Body of pancreas (tissue), 4 donors: ENCODE results near the gene FUT8. TPM values are rescaled to one million over a fixed set of nuclear protein-coding genes. Genes with fewer than 3 reads are reported as not detected.

Experiments
- ATAC-seq: fragments of 150-250 bp; one replicate; pipeline ENCODE4 v1.9.1; 2016
- DNase-seq, 4 donors: peaks; one replicate each; pipeline ENCODE4 v3.0.0-alpha.2; 2019
- H3K27ac ChIP-seq, 4 donors: fragments of 200-600 bp; sonication (generic); 1 replicate in 3 of 4; 2 replicates in 1 of 4; pipeline versions ENCODE4 v1.5.1 to v1.6.1; 2016 to 2019; ENCODE audit warnings: mild to moderate bottlenecking in 1 of 4, mixed read lengths in 1 of 4, moderate library complexity in 1 of 4
- H3K27me3 ChIP-seq, 2 donors: fragments of 200-600 bp; sonication (generic); one replicate each; pipeline ENCODE4 v1.6.0; 2016; ENCODE audit warnings: mild to moderate bottlenecking in 1 of 2
- H3K36me3 ChIP-seq, 2 donors: fragments of 200-600 bp; sonication (generic); replicated peaks in 1 of 2; 2 replicates each; pipeline ENCODE4 v1.5.1; 2016; ENCODE audit warnings: low read depth in 2 of 2; ENCODE audit not compliant: insufficient read depth in 1 of 2
- H3K4me1 ChIP-seq: fragments of 200-600 bp; sonication (generic); one replicate; pipeline ENCODE4 v1.6.0; 2016
- H3K4me3 ChIP-seq, 2 donors: fragments of 200-600 bp; sonication (generic); 1 replicate in 1 of 2; 2 replicates in 1 of 2; pipeline ENCODE4 v1.5.1; 2016 to 2019
- H3K9me3 ChIP-seq, 3 donors: fragments of 200-600 bp; sonication (generic); 1 replicate in 2 of 3; 2 replicates in 1 of 3; pipeline ENCODE4 v1.5.1; 2016
- POLR2A ChIP-seq, 3 donors: fragments of 450-650 bp; IDR thresholded peaks; one replicate each; pipeline ENCODE4 v1.6.1; 2016; ENCODE audit warnings: antibody characterized with exemption in 3 of 3, mild to moderate bottlenecking in 2 of 3
- WGBS, 2 donors: methylation state at CpG; one replicate each; pipeline ENCODE4 v1.1.5; 2017; 5-methylcytosine and 5-hydroxymethylcytosine counted together
- intact Hi-C: fragments of 100-400 bp; cut with DNase I; formaldehyde crosslinking; loops from one replicate; pipeline ENCODE4 v1.15.1; 2023
- total RNA-seq, 2 donors: library from RNA; depleted of rRNA; stranded (reverse); fragments of >200 nt; gene quantifications; one replicate each; pipeline ENCODE4 v1.1.0, GENCODE V29; 2016
- TF ChIP-seq, protein P1 (sequence below), 7 experiments: fragments of 450-650 bp in 4 of 7; fragments of 200-600 bp in 3 of 7; sonication (generic) in 3 of 7; IDR thresholded peaks; one replicate each; pipeline ENCODE4 v1.5.1; 2016 to 2019; ENCODE audit warnings: antibody characterized with exemption in 7 of 7

The FUT8 gene
- total RNA-seq, 2 donors from 2014 or later: 31.1 to 33.0 TPM

DNA sequence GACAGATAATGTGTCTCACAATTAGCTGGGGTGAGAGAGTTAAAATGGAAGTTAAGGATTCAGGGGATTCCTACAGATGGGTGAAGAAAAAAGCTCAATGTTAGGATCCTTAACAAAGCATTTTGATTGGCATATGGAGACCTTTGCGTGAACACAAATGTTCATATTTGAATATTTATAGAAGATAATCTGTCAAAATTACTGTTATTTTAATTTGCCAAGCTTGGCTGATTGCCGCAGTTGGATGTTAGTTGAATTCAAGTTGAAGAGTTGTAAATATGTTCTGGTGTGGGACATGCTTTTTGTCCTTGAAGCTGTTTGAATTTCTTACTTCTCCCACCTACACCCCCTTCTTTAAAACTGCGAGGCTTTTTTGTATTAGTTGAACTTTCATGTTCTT, 91.2 kb downstream of the FUT8 start:
- H3K9me3 ChIP-seq: peaks cover 0 to 3% (median 0%) of the 10 kb centered on the region in 3 donors
- DNase-seq (no peak), ATAC-seq (no peak)
- H3K27ac ChIP-seq: no peak overlapping the region
- 29 to 37% methylated on average over 3 of the region's 3 CpGs for WGBS, 2 donors
- H3K27me3 ChIP-seq: no peaks in the 10 kb centered on the region
- no peaks in the 10 kb centered on the region for H3K36me3 ChIP-seq
- TF ChIP-seq, protein P1, sequence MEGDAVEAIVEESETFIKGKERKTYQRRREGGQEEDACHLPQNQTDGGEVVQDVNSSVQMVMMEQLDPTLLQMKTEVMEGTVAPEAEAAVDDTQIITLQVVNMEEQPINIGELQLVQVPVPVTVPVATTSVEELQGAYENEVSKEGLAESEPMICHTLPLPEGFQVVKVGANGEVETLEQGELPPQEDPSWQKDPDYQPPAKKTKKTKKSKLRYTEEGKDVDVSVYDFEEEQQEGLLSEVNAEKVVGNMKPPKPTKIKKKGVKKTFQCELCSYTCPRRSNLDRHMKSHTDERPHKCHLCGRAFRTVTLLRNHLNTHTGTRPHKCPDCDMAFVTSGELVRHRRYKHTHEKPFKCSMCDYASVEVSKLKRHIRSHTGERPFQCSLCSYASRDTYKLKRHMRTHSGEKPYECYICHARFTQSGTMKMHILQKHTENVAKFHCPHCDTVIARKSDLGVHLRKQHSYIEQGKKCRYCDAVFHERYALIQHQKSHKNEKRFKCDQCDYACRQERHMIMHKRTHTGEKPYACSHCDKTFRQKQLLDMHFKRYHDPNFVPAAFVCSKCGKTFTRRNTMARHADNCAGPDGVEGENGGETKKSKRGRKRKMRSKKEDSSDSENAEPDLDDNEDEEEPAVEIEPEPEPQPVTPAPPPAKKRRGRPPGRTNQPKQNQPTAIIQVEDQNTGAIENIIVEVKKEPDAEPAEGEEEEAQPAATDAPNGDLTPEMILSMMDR (IDR thresholded peaks at IDR 0.05): no peak
- TF ChIP-seq POLR2A (IDR thresholded peaks at IDR 0.05): no peak
- H3K4me1 ChIP-seq: peaks cover 18% of the 10 kb centered on the region
- no peak overlapping the region for H3K4me3 ChIP-seq
- intact Hi-C loops: no loop called here

DNA sequence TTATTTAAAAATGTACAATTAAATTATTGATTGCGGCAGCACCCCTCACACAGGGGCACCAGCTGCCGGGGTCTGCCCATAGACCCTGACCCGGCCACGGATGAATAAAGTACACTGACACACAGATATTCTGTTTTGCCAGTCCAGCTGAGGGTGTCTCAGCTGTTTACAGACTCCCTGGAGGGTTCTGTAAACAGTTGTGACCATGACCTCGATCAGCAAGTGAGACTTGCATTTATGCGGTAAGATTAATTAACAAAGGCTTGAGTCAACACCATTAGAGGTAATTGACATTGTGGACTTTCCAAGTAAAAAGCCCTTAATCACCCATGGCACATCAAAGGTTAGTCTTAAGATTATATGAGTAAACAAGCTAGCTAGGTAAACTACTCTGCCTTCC, 94.3 kb downstream of the FUT8 start:
- peak in 1 of 4 donors; percentile 14 for DNase-seq
- WGBS, 2 donors: 22 to 35% methylated on average over 6 of the region's 6 CpGs
- H3K9me3 ChIP-seq: peaks cover 0 to 5% (median 0%) of the 10 kb centered on the region in 3 donors
- intact Hi-C loops: no loop called here
- no peaks in the 10 kb centered on the region for H3K27me3 ChIP-seq
- H3K36me3 ChIP-seq: no peaks in the 10 kb centered on the region
- H3K27ac ChIP-seq: no peak overlapping the region
- no peak for TF ChIP-seq POLR2A (IDR thresholded peaks at IDR 0.05)
- TF ChIP-seq, protein P1 (IDR thresholded peaks at IDR 0.05): no peak
- peaks cover 18% of the 10 kb centered on the region for H3K4me1 ChIP-seq
- peak; percentile 50 for ATAC-seq
- no peak overlapping the region for H3K4me3 ChIP-seq

DNA sequence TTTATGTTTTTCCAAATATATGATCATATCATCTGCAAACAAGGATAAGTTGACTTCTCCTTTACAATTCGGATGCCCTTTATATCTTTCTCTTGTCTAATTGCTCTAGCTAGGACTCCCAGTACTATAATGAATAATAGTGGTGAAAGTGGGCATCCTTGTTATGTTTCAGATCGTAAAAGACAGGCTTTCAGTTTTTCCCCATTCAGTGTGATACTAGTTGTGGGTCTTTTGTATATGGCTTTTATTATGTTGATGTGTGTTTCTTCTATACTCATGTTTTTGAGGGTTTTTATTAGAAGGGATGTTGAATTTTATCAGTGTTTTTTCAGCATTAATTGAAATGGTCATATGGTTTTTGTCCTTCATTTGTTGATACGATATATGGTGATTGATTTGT, 97.3 kb downstream of the FUT8 start:
- Histone ChIP-seq H3K9me3 (peaks cover 0 to 5% (median 0%) of the 10 kb centered on the region in 3 donors), H3K4me1 (peaks cover 22% of the 10 kb centered on the region), H3K27ac (no peak overlapping the region), H3K36me3 (no peaks in the 10 kb centered on the region), H3K27me3 (no peaks in the 10 kb centered on the region), H3K4me3 (no peak overlapping the region)
- DNase-seq: no peak
- 95 to 97% methylated on average over 3 of the region's 3 CpGs for WGBS, 2 donors
- ATAC-seq: no peak
- intact Hi-C loops: no loop called here
- TF ChIP-seq, protein P1 (IDR thresholded peaks at IDR 0.05): no peak
- TF ChIP-seq POLR2A (IDR thresholded peaks at IDR 0.05): no peak

DNA sequence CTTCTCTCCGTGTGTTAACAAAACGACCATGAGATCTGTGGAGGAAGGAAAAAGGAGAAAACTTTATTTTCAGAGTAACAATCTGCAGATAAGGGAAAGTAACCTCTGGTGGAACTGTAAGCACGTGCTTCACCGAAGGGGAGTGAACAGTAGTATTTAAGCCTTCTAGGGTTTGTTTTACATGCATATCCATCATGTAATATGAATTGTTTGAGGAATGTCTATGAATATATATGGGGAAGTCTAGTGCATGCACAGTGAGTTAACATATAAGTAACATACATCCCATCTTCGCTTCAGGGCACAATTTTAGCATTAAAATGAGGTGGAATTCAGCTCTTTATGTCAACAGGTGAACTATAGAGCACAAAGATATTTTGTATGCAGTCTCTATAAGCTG, 101.1 kb downstream of the FUT8 start:
- H3K4me1 ChIP-seq: peaks cover 15% of the 10 kb centered on the region
- DNase-seq (no peak), ATAC-seq (no peak)
- no peaks in the 10 kb centered on the region for H3K27me3 ChIP-seq
- no peaks in the 10 kb centered on the region for H3K36me3 ChIP-seq
- intact Hi-C loops: no loop called here
- TF ChIP-seq, protein P1 (IDR thresholded peaks at IDR 0.05): no peak
- no peak for TF ChIP-seq POLR2A (IDR thresholded peaks at IDR 0.05)
- no peak overlapping the region for H3K27ac ChIP-seq
- no peak overlapping the region for H3K4me3 ChIP-seq
- peaks cover 0 to 3% (median 0%) of the 10 kb centered on the region in 3 donors for H3K9me3 ChIP-seq
- 40 to 47% methylated on average over 5 of the region's 5 CpGs for WGBS, 2 donors
